ENCODE measurements around the gene UNC45A.
"Not testable (repeated sequence)": the region's sequence is repeated elsewhere in the genome, so short reads cannot be mapped to it uniquely, and the experiment has no call there.

GRCh38 chr15:90926766-90927165 is 8.3 kb upstream of the UNC45A start:
- TF ChIP-seq ZNF335 (tag by site-specific recombination; conservative IDR thresholded peaks at IDR 0.05); SP3 (tag by site-specific recombination; IDR thresholded peaks at IDR 0.05); CTCF (tag by site-specific recombination; IDR thresholded peaks at IDR 0.05); ZNF280D (tag by site-specific recombination; IDR thresholded peaks at IDR 0.05); HIC1 (tag by site-specific recombination; IDR thresholded peaks at IDR 0.05); ZNF221 (tag by site-specific recombination; IDR thresholded peaks at IDR 0.05; ENCODE audit: borderline replicate concordance): not testable (repeated sequence)
